Hepatocyte (in vitro differentiated cells): Measurements from ENCODE around the gene SLX4IP.

Experiments
- EZH2 ChIP-seq: fragments of 200-600 bp; sonication (generic); IDR thresholded peaks from 2 replicates; pipeline ENCODE4 v1.6.1; 2016; ENCODE audit warnings: antibody characterized with exemption, mild to moderate bottlenecking, borderline replicate concordance
- EZH2phosphoT487 ChIP-seq: fragments of 200-600 bp; sonication (generic); IDR thresholded peaks from one replicate; pipeline ENCODE4 v1.6.1; 2018; ENCODE audit warnings: antibody characterized with exemption, mild to moderate bottlenecking, low read depth, moderate library complexity; ENCODE audit not compliant: unreplicated experiment, severe bottlenecking
- TF ChIP-seq, protein P1 (sequence below): fragments of 200-600 bp; sonication (generic); IDR thresholded peaks from 2 replicates; pipeline ENCODE4 v1.5.1; 2016; ENCODE audit warnings: antibody characterized with exemption, mild to moderate bottlenecking; ENCODE audit not compliant: poor library complexity

GRCh38 chr20:10572853-10573252, 137.7 kb downstream of the SLX4IP start:
- TF ChIP-seq, protein P1, sequence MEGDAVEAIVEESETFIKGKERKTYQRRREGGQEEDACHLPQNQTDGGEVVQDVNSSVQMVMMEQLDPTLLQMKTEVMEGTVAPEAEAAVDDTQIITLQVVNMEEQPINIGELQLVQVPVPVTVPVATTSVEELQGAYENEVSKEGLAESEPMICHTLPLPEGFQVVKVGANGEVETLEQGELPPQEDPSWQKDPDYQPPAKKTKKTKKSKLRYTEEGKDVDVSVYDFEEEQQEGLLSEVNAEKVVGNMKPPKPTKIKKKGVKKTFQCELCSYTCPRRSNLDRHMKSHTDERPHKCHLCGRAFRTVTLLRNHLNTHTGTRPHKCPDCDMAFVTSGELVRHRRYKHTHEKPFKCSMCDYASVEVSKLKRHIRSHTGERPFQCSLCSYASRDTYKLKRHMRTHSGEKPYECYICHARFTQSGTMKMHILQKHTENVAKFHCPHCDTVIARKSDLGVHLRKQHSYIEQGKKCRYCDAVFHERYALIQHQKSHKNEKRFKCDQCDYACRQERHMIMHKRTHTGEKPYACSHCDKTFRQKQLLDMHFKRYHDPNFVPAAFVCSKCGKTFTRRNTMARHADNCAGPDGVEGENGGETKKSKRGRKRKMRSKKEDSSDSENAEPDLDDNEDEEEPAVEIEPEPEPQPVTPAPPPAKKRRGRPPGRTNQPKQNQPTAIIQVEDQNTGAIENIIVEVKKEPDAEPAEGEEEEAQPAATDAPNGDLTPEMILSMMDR: no peak
- TF ChIP-seq EZH2phosphoT487 (no peak), EZH2 (no peak)
